HL-60/S4 treated with phorbol 12-myristate 13-acetate at 8.2 ng/mL for 4 days and 3 days (cell line): ENCODE measurements around the gene PLN.

ENCODE experiments used
- in situ Hi-C: fragments of 300-500 bp; cut with MboI; formaldehyde crosslinking; loops from 2 replicates; pipeline ENCODE4 v1.15.0; 2022; ENCODE audit warnings: low sequenced_read_pairs

Gene PLN

DNA sequence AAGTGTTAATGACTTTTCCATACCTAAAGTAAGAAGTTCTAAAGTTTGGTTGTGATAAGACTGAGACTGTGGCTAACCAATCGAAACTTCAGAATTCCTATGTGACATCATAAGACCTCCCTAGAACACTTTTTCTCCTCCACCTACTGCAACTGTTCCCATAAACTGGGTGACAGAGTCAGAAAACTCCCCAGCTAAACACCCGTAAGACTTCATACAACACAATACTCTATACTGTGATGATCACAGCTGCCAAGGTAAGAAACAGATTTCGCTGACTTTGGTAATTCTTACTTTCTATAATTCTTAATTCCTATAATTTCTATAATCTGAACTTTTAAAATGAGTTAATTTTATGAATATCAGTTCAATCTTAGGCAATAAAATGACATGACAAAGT lies at the start of gene PLN:
Gene PLN (plus strand): TSS at position 161 of the 400 bp plus-strand sequence. CDS start 10,626 bp downstream, outside the sequence.
- in situ Hi-C loops = no loop called here

DNA sequence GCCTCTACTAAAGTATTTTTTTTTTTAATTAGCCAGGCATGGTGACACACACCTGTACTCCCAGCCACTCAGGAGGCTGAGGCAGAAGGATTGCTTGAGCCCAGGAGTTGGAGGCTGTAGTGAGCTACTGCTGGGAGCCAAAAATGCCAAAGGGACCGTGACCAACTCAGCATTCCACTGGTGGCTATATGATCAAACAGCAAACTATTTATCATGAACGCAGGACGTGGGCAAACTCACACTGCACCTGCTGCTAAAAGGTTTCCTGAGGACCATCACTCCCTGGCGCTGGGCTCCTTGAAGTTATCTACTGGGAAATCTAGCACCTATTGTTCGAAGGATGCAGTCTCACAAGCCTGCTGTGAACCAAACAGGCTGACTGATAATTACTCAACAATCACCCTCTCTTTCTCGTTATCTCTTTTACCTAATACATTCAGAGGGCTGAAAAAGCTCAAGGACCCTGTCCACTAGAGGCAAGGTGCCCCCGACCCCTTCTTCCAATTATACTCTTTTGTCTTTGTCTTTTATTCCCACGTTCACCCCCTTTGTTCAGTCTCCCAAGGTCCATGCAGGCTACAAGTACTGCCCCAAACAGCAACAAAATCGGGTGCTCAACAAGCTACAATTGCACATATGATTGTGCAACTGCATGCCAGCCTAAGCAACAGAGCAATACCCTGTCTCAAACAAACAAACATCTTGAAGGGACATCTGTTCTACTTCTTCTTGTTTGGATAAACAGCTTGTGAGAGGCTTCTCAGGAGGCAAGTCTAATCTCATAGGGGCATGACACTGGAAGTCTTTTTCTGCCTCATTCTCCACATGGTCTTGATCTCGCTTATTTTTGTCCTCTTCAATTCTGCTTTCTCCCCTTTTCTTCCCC lies 47.7 kb upstream of the PLN start:
- in situ Hi-C loops = no loop called here

DNA sequence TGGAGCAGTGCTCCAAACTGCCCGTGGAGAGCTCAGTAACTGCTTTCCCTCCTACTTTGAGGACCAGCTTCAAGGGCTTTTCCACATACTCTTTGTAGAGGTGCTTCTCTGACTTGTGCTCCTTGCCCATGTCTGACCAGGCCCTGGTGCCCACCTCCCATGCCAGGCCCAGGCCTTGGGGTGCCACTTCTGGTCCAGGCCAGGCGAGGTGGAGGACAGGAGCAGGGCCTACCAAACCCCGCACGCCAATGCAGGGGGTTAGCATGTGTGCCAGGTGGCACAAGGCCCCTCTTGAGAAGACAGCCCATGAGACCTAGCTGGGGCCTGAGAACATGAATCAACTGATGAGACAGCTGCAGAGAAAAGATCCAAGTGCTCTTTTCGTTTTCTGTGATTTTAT lies 47.0 kb upstream of the PLN start:
- in situ Hi-C loops = no loop called here

DNA sequence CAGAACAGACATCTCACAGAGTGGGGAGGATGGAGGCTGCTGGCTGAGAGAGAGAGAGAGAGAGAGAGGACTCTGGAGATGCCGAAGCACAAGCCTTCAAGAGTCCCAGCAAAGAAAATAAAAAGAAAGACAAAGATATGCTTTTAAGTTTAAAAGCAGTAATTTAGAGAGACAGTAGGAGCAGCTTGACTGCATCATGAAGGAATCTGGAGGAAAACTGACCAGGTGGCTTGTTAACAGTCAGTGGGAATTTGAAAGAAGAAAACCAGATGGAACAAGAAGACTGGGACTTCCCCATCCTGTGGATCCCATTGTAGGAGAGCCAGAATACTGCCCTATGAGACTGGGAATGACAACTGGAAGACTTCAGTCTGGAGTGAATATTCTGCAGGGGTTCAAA lies 46.3 kb upstream of the PLN start:
- in situ Hi-C loops = no loop called here

DNA sequence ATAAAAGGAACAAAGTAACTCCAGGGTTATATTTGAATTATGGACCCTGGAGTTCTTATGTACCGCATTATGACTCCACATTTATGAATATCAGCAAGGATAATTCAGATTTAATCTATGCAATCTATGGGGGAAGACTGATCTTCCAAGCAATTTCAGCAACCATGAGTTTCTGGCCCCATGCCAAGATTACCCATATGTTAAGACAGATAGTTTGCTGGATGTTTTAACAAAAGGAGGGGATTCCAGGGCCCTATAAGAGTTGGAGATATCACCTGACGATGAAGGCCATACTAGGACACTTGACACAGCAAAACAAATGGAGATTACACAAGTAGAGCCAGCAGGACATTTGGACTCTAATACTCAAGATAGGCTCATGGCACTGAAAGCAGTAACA lies 45.9 kb upstream of the PLN start:
- in situ Hi-C loops = no loop called here

DNA sequence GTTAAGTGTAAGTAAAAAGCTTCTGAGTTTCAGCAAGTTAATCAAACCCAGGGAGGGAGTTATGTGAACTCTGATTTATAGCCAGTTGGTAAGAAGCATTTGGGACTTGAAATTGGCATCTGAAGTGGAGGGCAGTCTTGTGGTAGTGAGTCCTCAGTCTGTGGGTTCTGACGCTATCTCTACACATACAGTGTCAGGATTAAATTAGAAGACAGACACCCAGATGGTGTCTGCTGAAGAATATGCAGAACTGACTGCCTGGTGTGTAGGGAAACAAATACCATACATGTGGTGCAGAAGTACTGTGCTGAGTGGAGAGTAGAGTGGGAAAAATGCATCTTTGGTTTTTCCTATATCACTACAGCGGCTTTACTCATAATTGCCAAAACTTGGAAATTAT lies 43.5 kb upstream of the PLN start:
- in situ Hi-C loops = no loop called here

DNA sequence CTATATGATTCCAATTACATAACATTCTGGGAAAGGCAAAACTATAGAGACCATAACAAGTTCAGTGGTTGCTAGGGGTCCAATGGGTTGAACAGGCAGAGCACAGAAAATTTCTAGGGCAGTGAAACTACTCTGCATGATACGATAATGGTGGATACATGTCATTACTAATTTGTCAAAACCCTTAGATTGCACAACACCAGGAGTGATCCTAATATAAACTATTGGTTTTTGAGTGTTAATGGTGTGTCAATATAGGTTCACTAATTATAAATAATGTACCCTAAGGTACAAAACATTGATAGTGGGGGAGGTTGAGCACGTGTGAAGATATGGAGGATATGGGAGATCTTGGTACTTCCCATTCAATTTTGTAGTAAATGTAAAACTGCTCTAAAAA lies 42.4 kb upstream of the PLN start:
- in situ Hi-C loops = no loop called here

DNA sequence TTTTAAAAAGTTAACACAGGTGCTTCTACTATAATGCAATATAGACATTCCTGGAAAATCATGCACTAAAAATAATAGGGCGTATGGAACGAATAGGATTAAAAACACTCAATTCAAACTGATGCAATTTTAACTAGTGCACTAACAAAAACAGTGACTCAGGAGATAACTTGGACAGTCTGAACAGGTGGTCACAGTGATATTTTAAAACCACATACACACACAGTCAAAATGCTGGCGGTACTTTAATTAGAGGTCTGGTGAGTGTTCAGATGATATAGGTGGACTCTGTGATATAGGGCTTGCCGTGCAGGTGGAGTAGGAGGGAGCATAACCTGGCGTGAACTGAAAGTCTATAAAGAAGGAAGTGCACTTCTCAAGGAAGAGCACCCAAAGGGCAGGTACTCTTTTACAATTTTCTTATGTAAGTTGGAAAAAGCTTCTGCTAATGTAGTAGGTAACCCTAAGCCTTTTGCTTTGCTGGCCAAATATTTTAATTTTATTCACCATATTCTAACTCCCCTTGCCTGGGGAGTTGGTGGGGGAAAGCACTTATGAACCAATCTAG lies 41.9 kb upstream of the PLN start:
- in situ Hi-C loops = no loop called here

DNA sequence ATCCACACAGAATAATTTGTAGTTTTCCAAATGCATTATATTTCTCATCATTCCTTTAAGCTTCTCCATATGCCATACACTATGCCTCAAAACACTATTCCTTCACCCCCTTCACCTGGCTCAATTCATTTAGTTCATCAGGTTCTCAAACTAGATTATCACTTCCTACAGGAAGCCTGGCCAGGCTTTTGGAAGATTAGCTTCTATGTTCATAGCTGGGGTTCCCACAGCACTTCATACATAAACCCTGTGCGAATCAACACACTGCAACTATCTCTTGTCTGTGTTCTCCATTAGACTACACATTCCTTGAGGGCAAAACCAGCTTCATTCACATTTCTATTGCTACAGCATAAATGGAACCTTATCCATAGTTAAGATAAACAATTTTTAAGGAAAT lies 40.5 kb upstream of the PLN start:
- in situ Hi-C loops = no loop called here

DNA sequence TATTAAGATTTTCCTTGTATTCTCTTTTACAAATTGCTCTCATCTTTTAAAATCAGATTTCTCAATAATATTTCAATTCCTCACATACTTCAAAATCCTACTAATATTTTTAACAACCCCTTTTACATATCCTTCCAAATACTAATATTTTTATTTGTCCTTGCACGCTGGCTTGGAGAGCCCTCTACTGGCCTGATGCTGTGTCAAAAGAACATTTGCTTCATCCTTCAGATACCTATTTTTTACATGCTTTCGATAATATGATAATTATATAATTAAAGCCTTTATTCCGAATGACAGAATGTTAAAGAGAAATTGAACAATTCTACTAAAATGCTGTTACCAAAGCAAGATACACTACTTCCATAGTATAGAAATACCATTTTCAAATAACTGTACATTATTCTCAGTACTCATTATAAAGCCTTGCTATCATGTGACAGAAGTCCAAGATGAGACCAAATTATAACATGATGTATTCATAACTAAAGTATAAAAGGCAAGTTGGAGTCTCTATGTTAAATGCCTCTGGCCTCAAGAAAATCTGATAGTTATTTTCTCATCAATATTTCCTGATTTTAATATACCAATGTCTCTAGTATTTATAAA lies 39.0 kb upstream of the PLN start:
- in situ Hi-C loops = no loop called here

DNA sequence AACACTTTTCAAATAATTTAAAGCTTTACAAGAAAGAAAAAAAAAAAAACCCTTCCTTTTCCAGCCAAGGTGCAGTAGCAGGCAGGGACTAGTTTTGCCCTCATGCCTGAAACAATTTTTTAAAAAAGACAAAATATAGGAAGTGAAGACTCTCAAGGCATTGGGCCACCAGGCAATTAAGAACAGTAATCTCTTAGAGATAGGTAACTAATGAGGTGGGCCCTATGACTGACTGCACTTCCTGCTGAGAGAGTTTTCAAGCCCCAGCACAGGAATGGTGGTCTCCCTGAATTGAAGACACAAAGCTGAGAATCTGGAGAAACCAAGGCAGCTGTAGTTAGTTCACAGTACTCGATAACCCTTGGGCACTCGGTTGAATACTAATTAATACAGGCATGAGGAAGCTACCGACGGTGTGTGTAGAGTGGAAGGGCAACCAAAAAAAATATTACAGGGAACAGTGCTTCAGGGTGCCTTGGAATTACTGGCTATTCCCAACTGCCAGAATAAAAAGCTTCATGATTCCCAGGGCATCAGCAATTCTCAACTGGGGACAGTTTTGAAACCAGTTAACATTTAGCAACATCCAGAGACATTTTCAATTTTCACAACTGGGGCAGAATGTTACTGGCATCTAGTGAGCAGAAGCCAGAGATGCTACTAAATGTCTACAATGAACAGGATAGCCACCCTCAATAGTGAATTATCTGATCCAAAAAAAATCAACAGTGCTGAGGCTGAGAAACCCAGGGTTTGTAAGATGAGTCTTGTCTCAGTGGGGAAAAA lies 36.0 kb upstream of the PLN start:
- in situ Hi-C loops = no loop called here

DNA sequence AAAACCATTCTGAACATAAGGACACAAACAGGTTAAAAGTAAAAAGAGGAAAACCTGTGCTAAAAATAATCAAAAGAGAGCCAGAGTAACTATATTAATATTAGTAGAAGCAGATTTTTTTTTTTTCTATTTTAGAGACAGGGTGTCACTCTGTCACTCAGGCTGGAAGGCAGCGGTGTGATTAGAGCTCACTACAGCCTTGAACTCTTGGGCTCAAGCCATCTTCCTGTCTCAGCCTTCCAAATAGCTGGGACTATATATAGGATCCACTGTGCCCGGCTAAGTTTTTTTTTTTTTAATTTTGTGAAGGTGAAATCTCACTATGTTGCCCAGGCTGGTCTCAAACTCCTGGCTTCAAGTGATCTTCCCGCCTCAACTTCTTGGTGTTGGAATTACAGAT lies 33.4 kb upstream of the PLN start:
- in situ Hi-C loops = no loop called here

DNA sequence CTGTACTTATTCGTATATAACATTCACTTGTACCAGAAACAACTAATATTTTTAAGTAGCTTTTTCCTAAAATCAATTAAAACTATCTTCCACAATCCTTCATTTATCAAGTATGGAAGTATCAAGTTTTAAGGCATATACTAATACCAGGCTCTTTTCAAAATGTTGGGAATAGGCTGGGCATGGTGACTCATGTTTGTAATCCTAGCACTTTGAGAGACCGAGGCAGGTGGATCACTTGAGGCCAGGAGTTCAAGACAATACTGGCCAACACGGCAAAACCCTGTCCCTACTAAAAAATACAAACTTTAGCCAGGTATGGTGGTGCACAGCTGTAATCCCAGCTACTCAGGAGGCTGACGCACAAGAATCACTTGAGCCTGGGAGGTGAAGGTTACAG lies 25.7 kb upstream of the PLN start:
- in situ Hi-C loops = no loop called here

DNA sequence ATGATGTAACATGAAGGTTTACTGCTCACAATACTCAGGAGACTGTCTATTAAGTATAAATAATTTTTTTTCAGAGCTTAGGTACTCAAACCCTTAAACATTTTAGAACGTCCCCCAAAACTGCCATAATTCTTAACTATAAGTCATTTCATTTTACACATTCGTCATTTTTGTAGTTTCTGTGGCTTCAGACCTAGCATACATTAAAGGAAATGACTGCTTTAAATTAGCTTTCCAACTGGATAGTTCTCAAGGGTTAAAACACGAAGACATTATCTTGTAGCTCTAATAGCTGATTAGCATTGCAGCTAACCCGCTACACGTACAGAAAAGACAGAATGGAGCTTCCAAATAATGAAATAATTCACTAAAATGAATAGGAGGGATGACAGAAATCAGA lies 24.9 kb upstream of the PLN start:
- in situ Hi-C loops = no loop called here

DNA sequence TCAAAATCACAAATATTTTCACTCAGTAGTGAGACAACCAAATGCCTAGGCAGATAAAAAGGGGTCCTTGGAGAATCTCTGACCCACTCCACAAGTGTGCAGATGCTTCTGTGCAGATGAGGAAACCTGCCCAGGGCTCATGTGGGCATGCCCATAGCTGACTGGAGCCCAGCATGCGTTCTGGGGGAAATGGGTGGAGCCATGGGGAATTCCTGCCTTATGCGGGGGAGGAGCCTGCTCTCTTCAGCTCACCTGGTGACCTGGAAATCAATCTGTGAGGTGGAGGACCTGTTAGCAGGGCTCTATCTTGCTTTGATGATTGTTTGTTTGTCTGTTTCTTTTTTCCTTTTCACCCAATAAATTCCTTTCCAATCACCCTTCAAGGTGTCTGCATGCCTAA lies 23.4 kb upstream of the PLN start:
- in situ Hi-C loops = no loop called here

DNA sequence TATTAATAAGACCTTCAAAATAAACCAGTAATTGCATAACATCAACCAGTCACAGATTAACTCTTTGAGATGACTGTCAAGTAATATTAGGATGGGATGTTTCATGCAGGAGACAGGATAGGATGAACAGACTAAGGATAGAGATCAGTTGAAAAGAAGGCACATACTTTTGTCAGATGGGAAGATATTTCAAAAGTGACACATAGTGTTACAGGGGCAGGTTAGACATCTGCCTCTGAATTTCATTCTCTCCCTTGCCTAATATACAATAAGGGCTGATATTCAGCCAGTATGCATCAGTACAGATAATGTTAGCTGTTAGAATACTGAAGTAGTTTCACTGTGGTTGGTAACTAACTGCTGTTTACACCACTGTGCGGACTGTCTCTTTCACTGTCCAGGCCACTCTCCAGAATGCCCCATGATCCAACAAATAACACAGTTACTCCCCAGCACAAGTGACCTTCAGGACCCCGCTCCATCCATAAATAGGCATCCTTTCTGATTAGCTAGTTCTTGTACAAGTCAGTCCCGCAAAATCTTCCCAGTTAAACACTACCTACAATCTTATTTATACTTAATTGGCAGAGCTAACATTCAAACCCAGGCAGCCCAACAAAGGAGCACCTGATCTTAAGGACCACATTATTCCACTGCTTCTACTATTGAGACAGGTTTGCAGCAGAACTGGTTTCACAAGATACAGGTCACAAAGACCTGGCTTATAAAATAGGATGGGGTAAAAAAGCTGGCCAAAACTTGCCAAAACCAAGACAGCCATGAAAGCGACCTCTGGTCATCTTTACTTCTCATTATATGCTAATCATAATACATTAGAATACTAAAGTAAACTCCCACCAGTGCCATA lies 21.9 kb upstream of the PLN start:
- in situ Hi-C loops = no loop called here

DNA sequence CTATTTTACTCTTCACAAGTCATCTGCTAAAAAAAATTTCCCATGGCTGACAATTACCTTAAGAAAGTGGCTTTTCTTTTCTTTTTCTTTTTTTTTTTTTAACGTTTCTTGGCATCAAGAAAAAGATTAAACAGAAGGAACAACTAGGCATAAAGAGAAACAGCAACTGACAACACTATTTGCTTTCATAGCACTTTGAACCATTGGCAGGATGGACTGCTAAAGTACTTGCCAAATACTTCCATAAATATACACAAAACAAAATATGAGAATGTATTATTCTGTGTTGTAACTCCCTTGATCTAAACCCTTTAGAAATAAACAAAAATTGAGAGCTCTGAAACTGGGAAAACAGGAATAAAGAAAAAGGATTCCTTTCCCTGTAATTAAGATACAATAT lies 20.0 kb upstream of the PLN start:
- in situ Hi-C loops = no loop called here

DNA sequence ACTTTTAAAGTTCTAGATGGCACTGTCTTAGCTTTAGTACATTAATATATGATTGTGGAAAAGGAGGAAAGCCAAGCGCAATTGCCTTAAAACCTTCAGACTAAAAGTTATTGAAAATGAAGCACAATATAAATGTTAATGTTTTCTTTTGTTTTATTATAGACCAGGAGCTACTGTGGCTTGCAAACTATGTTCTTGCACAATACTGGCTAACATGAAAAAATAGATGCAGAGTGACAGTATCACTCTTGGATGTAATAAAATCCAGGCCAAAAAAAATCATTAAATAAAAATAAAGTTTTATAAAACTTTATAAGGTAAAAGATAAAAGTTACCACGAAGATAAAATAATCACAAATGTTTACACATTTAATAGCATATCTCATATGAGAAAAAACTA lies 18.3 kb upstream of the PLN start:
- in situ Hi-C loops = no loop called here

DNA sequence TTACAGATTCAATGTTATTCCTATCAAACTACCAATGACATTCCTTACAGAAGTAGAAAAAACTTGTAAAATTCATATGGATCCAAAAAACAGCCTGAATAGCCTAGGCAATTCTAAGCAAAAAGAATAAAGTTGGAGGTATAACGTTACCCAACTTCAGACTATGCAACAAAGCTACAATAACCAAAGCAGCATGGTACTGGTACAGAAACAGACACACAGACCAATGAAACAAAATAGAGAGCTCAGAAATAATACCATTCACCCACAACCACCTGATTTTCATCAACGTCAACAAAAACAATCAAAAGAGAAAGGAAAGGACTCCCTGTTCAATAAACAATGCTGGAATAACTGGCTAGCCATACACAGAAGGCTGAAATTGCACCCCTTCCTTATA lies 17.2 kb upstream of the PLN start:
- in situ Hi-C loops = no loop called here

DNA sequence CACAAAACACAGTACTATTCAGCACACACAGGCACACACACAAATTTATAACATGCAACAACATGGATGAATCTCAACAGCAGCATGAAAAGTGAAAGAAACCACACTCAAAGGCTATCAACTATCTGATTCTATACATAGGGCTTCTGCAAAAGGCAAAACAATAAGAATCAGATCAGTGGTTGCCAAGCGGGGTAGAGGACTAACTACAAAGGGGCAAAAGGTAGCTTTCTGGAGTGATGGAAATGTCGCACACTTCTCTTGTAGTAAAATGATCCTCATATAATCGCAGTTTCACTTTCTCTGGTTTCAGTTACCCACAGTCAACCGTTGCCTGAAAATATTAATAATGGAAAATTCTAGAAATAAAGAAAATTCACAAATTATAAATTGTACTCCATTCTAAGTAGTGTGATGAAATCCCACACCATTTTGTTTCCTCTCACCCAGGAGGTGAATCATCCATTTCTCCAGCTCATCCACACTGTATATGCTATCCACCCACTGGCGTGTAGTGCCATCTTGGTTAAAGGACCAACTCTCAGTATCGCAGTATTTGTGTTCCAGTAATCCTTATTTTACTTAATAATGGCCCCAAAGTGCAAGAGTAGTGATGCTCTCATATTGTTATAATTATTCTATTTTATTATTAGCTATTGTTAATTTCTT lies 12.8 kb upstream of the PLN start:
- in situ Hi-C loops = no loop called here
